NCI-H526 (cell line): ENCODE measurements around the gene INPP5A.
"Not testable (repeated sequence)": the region's sequence is repeated elsewhere in the genome, so short reads cannot be mapped to it uniquely, and the experiment has no call there.

Experiments
- DNase-seq, 2 experiments: peaks; one replicate each; lab custom pipeline; 2025; lab: John Stamatoyannopoulos, UW

Gene INPP5A

DNA sequence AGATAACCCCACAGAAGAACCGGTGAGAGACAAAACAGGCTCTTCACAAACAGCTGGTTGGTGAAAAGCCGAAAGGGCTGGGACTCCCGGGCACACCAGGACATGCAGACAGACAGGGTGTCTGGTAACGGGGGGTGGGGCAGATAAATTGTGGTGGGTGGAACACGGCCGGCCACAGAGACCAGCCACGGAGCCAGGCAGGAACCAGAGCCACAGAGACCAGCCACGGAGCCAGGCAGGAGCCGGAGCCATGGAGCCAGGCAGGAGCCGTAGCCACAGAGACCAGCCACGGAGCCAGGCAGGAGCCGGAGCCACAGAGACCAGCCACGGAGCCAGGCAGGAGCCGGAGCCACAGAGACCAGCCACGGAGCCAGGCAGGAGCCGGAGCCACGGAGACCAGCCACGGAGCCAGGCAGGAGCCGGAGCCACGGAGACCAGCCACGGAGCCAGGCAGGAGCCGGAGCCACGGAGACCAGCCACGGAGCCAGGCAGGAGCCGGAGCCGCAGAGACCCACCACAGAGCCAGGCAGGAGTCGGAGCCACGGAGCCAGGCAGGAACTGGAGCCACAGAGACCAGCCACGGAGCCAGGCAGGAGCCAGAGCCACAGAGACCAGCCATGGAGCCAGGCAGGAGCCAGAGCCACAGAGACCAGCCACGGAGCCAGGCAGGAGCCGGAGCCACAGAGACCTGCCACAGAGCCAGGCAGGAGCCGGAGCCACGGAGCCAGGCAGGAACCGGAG lies 288.4 kb downstream of the INPP5A start:
- DNase-seq = not testable (repeated sequence)

- no peak for DNase-seq
Measured at GRCh38 chr10:132826524-132827422, 289.2 kb downstream of the INPP5A start.

DNA sequence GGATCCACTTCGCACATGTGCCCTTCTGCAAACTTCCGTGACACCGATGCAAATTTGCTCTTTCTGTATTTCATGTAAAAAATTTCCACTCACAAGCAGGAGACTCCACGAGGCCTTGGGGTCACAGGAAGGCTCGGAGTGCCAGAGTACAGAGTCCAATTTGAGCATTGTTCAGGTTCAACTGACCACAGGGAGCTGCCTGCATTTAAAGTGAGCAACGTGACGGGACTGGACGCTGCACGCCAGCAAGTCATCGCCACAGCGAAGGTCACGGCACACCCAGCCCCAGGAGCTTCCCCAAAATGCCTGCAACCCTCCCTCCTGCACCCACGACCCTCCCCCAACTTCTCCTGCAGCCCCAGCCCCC lies 289.8 kb downstream of the INPP5A start:
- DNase-seq = no peak

GRCh38 chr10:132827861-132828539 lies 290.4 kb downstream of the INPP5A start:
- DNase-seq = no peak

DNA sequence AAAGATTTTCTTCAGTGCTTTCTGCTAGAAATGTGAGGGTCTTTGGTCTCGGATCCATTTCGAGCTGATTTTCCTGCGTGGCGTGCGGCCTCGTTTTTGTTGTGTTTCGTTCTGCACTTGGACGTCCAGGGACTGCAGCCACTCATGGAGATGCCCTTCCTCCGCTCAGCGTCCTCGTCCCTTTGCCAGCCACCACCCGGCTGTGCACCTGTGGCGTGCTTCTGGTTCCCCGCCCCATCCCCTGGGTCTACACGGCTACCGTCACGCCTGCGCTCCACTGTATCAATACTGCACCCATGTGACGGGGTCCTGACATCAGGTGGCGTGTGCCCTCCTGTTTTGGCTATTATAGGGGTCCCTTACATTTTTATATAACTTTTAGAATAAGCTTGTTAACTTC lies 291.1 kb downstream of the INPP5A start:
- no peak for DNase-seq

- no peak for DNase-seq
Measured at GRCh38 chr10:132829403-132829802, 291.8 kb downstream of the INPP5A start.

DNA sequence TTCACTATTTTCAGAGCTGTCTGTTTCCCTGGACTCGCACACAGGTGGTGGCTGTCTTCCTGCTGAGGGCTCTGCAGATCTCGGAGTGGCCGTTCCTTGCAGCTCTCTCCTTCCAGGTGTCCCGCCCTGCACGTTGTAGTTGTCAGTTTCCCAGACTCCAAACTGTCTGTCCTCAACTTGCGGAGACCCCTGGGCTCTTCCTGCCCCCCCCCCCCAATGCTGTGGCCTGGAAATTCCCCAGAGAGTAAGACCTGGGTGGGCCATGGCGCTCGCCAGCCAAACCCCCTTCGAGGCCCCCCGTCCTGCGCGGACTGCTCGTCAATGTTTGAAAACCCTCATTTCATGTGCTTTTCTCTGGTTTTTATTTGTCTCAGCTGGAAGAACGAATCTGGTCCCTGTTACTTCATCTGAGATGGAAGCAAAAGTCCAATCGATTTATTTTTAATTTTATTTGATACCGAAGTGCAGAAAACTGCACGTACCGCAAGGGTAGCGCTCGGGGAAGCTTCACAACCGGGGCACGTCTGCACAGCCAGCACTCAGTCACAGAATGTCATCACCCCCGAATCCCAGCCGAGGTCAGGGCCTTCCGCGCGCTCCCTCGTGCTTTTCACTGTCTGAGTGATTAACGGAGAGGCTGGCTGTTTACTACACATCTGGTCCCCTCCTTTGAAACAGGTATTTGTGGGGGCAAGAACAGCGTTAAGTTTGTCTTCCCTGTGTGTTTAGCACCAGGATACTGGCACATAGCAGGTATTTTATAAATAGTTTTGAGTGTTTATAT lies 294.8 kb downstream of the INPP5A start:
- DNase-seq = no peak
